OCI-LY1 (cell line): ENCODE data around the gene FBXW5.

Source experiments
- H2AFZ ChIP-seq: fragments of 200-600 bp; sonication (generic), shearing (Covaris generic); 2 replicates; pipeline ENCODE4 v1.6.0; 2014; ENCODE audit warnings: antibody characterized with exemption, mild to moderate bottlenecking, low read length
- H3F3A ChIP-seq: fragments of 200-600 bp; sonication (generic), shearing (Covaris generic); 2 replicates; pipeline ENCODE4 v1.6.0; 2014; ENCODE audit warnings: mild to moderate bottlenecking, antibody characterized with exemption, low read length, moderate library complexity; ENCODE audit not compliant: insufficient read depth
- H3K27ac ChIP-seq: fragments of 200-600 bp; sonication (generic); 2 replicates; pipeline ENCODE4 v1.5.1; 2014; ENCODE audit warnings: low read length, mixed run types, mild to moderate bottlenecking, low read depth; ENCODE audit not compliant: poor library complexity, severe bottlenecking
- H3K27me3 ChIP-seq: fragments of 200-600 bp; sonication (generic); 2 replicates; pipeline ENCODE4 v1.6.0; 2014; ENCODE audit warnings: antibody characterized with exemption, mild to moderate bottlenecking, low read length, moderate library complexity; ENCODE audit not compliant: insufficient read depth
- H3K36me3 ChIP-seq: fragments of 200-600 bp; sonication (generic); 2 replicates; pipeline ENCODE4 v1.6.1; 2014; ENCODE audit warnings: mild to moderate bottlenecking, antibody characterized with exemption, low read length, moderate library complexity, mixed read lengths; ENCODE audit not compliant: insufficient read depth
- H3K4me1 ChIP-seq: fragments of 200-600 bp; sonication (generic); 2 replicates; pipeline ENCODE4 v1.5.1; 2014; ENCODE audit warnings: mild to moderate bottlenecking, low read length, moderate library complexity; ENCODE audit not compliant: insufficient read depth, severe bottlenecking
- H3K4me2 ChIP-seq: fragments of 200-600 bp; sonication (generic), shearing (Covaris generic); 2 replicates; pipeline ENCODE4 v1.6.1; 2014; ENCODE audit warnings: low read length
- H3K4me3 ChIP-seq: fragments of 200-600 bp; sonication (generic); 2 replicates; pipeline ENCODE4 v1.5.1; 2014; ENCODE audit warnings: low read length, low read depth, mild to moderate bottlenecking, mixed read lengths; ENCODE audit not compliant: poor library complexity, severe bottlenecking
- H3K79me2 ChIP-seq: fragments of 200-600 bp; shearing (Covaris generic); 2 replicates; pipeline ENCODE4 v1.6.1; 2016; ENCODE audit warnings: mixed run types, low read length, mixed read lengths; ENCODE audit not compliant: insufficient read depth
- H3K9ac ChIP-seq: fragments of 200-600 bp; sonication (generic), shearing (Covaris generic); 2 replicates; pipeline ENCODE4 v1.6.1; 2014; ENCODE audit warnings: mild to moderate bottlenecking, low read length, mixed read lengths
- H3K9me2 ChIP-seq: fragments of 200-600 bp; sonication (generic), shearing (Covaris generic); 2 replicates; pipeline ENCODE4 v1.6.1; 2014; ENCODE audit warnings: low read depth, mild to moderate bottlenecking, low read length, mixed read lengths
- H3K9me3 ChIP-seq: fragments of 200-600 bp; shearing (Covaris generic); 2 replicates; pipeline ENCODE4 v1.6.1; 2014; ENCODE audit warnings: low read length, mixed read lengths
- H4K20me1 ChIP-seq: fragments of 200-600 bp; sonication (generic), shearing (Covaris generic); 2 replicates; pipeline ENCODE4 v1.6.0; 2016; ENCODE audit warnings: mild to moderate bottlenecking, low read length; ENCODE audit not compliant: insufficient read depth
- CTCF ChIP-seq: fragments of 200-600 bp; sonication (generic), shearing (Covaris generic); IDR thresholded peaks from 2 replicates; pipeline ENCODE4 v1.5.1; 2017; ENCODE audit warnings: mild to moderate bottlenecking, antibody characterized with exemption, low read length, moderate library complexity, mixed read lengths
- EZH2 ChIP-seq: fragments of 200-600 bp; sonication (generic), shearing (Covaris generic); IDR thresholded peaks from 2 replicates; pipeline ENCODE4 v1.8.0; 2017; ENCODE audit warnings: borderline replicate concordance, mixed run types, mild to moderate bottlenecking, antibody characterized with exemption, low read length, moderate library complexity, mixed read lengths

FBXW5 gene

DNA sequence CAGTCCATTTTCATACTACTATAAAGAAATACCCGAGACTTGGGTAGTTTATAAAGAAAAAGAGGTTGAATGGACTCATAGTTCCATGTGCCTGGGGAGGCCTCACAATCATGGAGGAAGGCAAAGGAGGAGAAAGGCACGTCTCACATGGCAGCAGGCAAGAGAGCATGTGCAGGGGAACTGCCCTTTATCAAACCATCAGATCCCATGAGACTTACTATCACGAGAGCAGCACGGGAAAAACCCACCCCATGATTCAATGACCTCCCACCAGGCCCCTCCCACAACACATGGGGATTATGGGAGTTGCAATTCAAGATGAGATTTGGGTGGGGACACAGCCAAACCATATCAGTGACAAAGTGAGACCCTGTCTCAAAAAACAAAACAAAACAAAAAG is 38.3 kb downstream of the FBXW5 start:
- TF ChIP-seq CTCF (no peak), EZH2 (no peak)
- H3K9ac ChIP-seq = no peak overlapping the region
- H3K79me2 ChIP-seq = no peaks in the 10 kb centered on the region
- H2AFZ ChIP-seq = no peak overlapping the region
- no peaks in the 10 kb centered on the region for H3K9me2 ChIP-seq
- H3K36me3 ChIP-seq = peaks cover 82% of the 10 kb centered on the region
- H4K20me1 ChIP-seq = no peaks in the 10 kb centered on the region
- no peaks in the 10 kb centered on the region for H3K9me3 ChIP-seq
- H3K4me2 ChIP-seq = no peak overlapping the region
- H3K27ac ChIP-seq = no peak overlapping the region
- H3K4me3 ChIP-seq = no peak overlapping the region
- H3K4me1 ChIP-seq = peaks cover 18% of the 10 kb centered on the region
- H3K27me3 ChIP-seq = no peaks in the 10 kb centered on the region
- H3F3A ChIP-seq = no peaks in the 10 kb centered on the region

DNA sequence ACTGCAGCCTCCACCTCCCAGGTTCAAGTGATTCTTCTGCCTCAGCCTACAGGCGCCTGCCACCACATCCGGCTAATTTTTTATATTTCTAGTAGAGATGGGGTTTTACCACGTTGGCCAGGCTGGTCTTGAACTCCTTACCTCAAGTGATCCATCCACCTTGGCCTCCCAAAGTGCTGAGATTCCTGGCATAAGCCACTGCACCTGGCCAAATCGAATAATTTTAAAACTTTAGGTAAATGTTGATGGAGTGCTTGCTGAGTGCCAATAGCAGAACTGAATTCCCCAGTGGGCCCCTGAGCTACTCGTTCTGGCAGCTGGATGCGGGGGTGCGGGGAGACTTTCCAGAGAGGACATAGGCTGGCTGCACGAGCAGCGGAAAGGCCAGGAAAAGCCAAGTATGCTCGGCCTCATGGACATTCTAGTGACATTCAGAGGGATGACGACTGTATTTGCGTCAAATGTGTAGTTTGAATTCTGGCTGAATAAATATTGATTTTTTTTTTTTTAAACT is 41.4 kb downstream of the FBXW5 start:
- no peaks in the 10 kb centered on the region for H3K9me3 ChIP-seq
- H3K27ac ChIP-seq = peak overlapping the region; percentile 79
- H3K4me3 ChIP-seq = no peak overlapping the region
- H4K20me1 ChIP-seq = no peaks in the 10 kb centered on the region
- H3K4me1 ChIP-seq = peaks cover 37% of the 10 kb centered on the region
- H3K27me3 ChIP-seq = no peaks in the 10 kb centered on the region
- no peak overlapping the region for H3K4me2 ChIP-seq
- no peaks in the 10 kb centered on the region for H3K79me2 ChIP-seq
- H3K9ac ChIP-seq = no peak overlapping the region
- H3K9me2 ChIP-seq = no peaks in the 10 kb centered on the region
- TF ChIP-seq EZH2 = no peak
- TF ChIP-seq CTCF = no peak
- H2AFZ ChIP-seq = no peak overlapping the region
- peaks cover 87% of the 10 kb centered on the region for H3K36me3 ChIP-seq
- no peaks in the 10 kb centered on the region for H3F3A ChIP-seq

DNA sequence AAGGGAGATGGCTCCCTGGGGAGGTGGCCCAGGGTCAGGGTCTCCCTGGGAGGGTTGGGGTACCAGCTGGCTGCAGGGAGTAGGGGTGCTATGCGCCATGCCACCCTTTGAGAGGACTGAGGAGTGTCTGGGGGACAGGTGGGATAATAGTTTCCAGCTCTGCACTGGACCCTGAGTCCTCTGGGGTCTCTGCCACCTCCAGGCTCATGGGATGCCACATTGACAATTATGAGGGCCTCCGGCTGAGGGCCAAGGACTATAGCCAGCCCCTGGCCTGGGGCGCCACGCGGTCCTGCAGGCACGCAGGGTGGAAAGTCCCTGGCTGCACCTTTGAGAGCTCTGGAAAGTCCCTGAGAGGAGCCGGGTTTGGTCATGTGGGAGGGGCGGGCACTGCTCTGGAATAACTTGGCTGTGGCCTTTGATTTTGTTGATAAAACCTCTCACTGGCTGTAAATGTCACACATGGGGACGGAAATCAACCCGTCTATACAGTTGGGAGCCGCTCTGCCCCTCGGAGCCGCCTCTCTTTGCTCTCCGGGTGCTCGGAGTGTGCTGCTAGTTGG is 42.2 kb downstream of the FBXW5 start:
- Histone ChIP-seq H3K4me1 (peaks cover 45% of the 10 kb centered on the region), H3K4me2 (peak overlapping the region; percentile 25; the same call in 1 of the 2 replicates), H3K9me2 (no peaks in the 10 kb centered on the region), H3K27me3 (no peaks in the 10 kb centered on the region), H3K9me3 (no peaks in the 10 kb centered on the region), H3K36me3 (peaks cover 79% of the 10 kb centered on the region), H3K79me2 (no peaks in the 10 kb centered on the region), H3K4me3 (no peak overlapping the region), H3F3A (no peaks in the 10 kb centered on the region), H4K20me1 (no peaks in the 10 kb centered on the region), H3K27ac (peak overlapping the region; percentile 79), H3K9ac (peak overlapping the region; percentile 16; the same call in 1 of the 2 replicates), H2AFZ (no peak overlapping the region)
- TF ChIP-seq CTCF = no peak
- no peak for TF ChIP-seq EZH2
